Parathyroid adenoma (tissue), 2 donors: ENCODE results near the gene MLIP.

Experiments
- H2AFZ ChIP-seq: fragments of 300-600 bp; sonication (generic); one replicate; pipeline ENCODE4 v1.7.0; 2017; ENCODE audit warnings: antibody characterized with exemption, mild to moderate bottlenecking
- H3K27ac ChIP-seq: fragments of 300-600 bp; sonication (generic); one replicate; pipeline ENCODE4 v1.7.0; 2017
- H3K27me3 ChIP-seq: fragments of 300-600 bp; sonication (generic); one replicate; pipeline ENCODE4 v1.7.0; 2017; ENCODE audit warnings: low read length; ENCODE audit not compliant: control insufficient read depth, insufficient read depth
- H3K36me3 ChIP-seq: fragments of 300-600 bp; sonication (generic); one replicate; pipeline ENCODE4 v1.7.0; 2017; ENCODE audit warnings: low read length; ENCODE audit not compliant: control insufficient read depth, insufficient read depth
- H3K4me1 ChIP-seq: fragments of 300-600 bp; sonication (generic); one replicate; pipeline ENCODE4 v1.7.0; 2017; ENCODE audit warnings: control low read depth
- H3K4me2 ChIP-seq: fragments of 300-600 bp; sonication (generic); one replicate; pipeline ENCODE4 v1.7.0; 2017; ENCODE audit warnings: low read length
- H3K4me3 ChIP-seq: fragments of 300-600 bp; sonication (generic); one replicate; pipeline ENCODE4 v1.7.0; 2017; ENCODE audit warnings: low read depth, low read length
- H3K79me2 ChIP-seq: fragments of 300-600 bp; sonication (generic); one replicate; pipeline ENCODE4 v1.7.0; 2017; ENCODE audit warnings: control low read depth
- H3K9ac ChIP-seq: fragments of 300-600 bp; sonication (generic); one replicate; pipeline ENCODE4 v1.7.0; 2017; ENCODE audit warnings: mild to moderate bottlenecking
- H3K9me3 ChIP-seq: fragments of 300-600 bp; sonication (generic); one replicate; pipeline ENCODE4 v1.7.0; 2017; ENCODE audit warnings: low read length; ENCODE audit not compliant: control insufficient read depth
- CTCF ChIP-seq: fragments of 300-600 bp; sonication (generic); IDR thresholded peaks from one replicate; pipeline ENCODE4 v1.7.0; 2017; ENCODE audit warnings: antibody characterized with exemption, mild to moderate bottlenecking
- donor health status: primary hyperparathyroidism.

Gene MLIP

GRCh38 chr6:54216336-54216735 is 105.1 kb downstream of the MLIP start:
- no peaks in the 10 kb centered on the region for H3K9me3 ChIP-seq
- H3K4me3 ChIP-seq: no peak overlapping the region
- H3K4me2 ChIP-seq: no peak overlapping the region
- H3K79me2 ChIP-seq: no peaks in the 10 kb centered on the region
- H3K27me3 ChIP-seq: no peaks in the 10 kb centered on the region
- no peak overlapping the region for H2AFZ ChIP-seq
- TF ChIP-seq CTCF: no peak
- H3K4me1 ChIP-seq: no peaks in the 10 kb centered on the region
- no peaks in the 10 kb centered on the region for H3K36me3 ChIP-seq
- no peak overlapping the region for H3K27ac ChIP-seq
- no peak overlapping the region for H3K9ac ChIP-seq

- Histone ChIP-seq H3K27ac (no peak overlapping the region), H2AFZ (no peak overlapping the region), H3K9ac (no peak overlapping the region), H3K9me3 (no peaks in the 10 kb centered on the region), H3K36me3 (no peaks in the 10 kb centered on the region), H3K4me1 (no peaks in the 10 kb centered on the region), H3K4me3 (no peak overlapping the region), H3K27me3 (no peaks in the 10 kb centered on the region), H3K79me2 (no peaks in the 10 kb centered on the region), H3K4me2 (no peak overlapping the region)
- no peak for TF ChIP-seq CTCF
Measured at GRCh38 chr6:54217018-54217417, 105.8 kb downstream of the MLIP start.

- Histone ChIP-seq H3K4me3 (no peak overlapping the region), H3K9ac (no peak overlapping the region), H3K36me3 (no peaks in the 10 kb centered on the region), H3K4me1 (no peaks in the 10 kb centered on the region), H3K4me2 (no peak overlapping the region), H3K27me3 (no peaks in the 10 kb centered on the region), H3K9me3 (no peaks in the 10 kb centered on the region), H3K79me2 (no peaks in the 10 kb centered on the region), H2AFZ (no peak overlapping the region), H3K27ac (no peak overlapping the region)
- no peak for TF ChIP-seq CTCF
Measured at GRCh38 chr6:54222217-54222616, 111.0 kb downstream of the MLIP start.

- Histone ChIP-seq H3K4me2 (no peak overlapping the region), H3K9me3 (no peaks in the 10 kb centered on the region), H3K27me3 (no peaks in the 10 kb centered on the region), H3K79me2 (no peaks in the 10 kb centered on the region), H3K9ac (no peak overlapping the region), H3K36me3 (no peaks in the 10 kb centered on the region), H3K27ac (no peak overlapping the region), H2AFZ (no peak overlapping the region), H3K4me3 (no peak overlapping the region), H3K4me1 (no peaks in the 10 kb centered on the region)
- no peak for TF ChIP-seq CTCF
Measured at GRCh38 chr6:54232703-54233102, 121.5 kb downstream of the MLIP start.

- TF ChIP-seq CTCF: no peak
- H2AFZ ChIP-seq: no peak overlapping the region
- H3K27ac ChIP-seq: no peak overlapping the region
- no peak overlapping the region for H3K4me3 ChIP-seq
- H3K4me2 ChIP-seq: no peak overlapping the region
- H3K36me3 ChIP-seq: no peaks in the 10 kb centered on the region
- no peak overlapping the region for H3K9ac ChIP-seq
- H3K9me3 ChIP-seq: no peaks in the 10 kb centered on the region
- H3K27me3 ChIP-seq: no peaks in the 10 kb centered on the region
- no peaks in the 10 kb centered on the region for H3K4me1 ChIP-seq
- no peaks in the 10 kb centered on the region for H3K79me2 ChIP-seq
Measured at GRCh38 chr6:54234539-54234938, 123.3 kb downstream of the MLIP start.
